IPS DF 4.7 (cell line): ENCODE data around the gene OR5K2.
A peak's percentile ranks its signal among the peaks of the same experiment; 100 is the strongest.

Experiments used
- DNase-seq: peaks from one replicate; pipeline ENCODE4 v3.0.0-alpha.2; 2013; ENCODE audit warnings: low spot score; ENCODE audit errors: extremely low read depth

Gene OR5K2

DNA sequence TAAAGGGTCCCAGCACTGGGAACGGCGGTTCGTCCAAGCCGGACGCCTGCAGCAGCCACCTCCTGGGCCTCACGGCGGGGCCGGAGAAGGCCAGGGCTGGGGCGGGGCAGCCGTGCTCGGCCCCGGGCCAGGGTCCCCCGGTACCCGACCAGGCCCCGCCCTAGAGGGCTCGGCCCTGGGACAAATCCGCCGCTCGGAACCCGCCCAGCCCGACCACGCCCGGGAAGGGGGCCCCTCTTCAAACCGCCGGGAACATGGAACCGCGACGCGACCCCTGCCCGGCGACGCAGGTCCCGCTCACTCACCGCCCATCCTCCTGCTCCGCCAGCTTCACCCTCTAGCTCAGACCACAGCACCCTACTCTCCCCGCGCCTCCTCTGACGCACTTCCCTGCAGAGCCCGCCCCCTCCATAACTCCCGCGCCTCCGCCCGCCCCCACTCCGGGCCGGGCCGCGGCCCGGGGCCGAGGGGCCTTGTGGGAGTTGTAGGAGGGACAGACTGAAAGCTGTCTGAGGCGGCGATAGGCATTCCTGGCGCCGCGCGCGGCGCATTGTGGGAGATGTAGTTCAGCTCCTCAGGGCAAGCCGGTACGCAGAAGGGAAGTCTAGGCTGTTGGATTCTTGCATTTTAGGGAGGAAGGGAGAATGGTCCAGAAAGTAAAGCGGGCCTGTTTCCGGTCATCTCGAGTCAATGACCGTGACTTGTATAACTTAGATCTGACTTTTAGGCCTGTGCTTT is 25.2 kb downstream of the OR5K2 start, which contains the start of gene CLDND1:
CLDND1 (minus strand) TSS at position 359 of the 738 bp plus-strand sequence. CDS start 1,478 bp downstream, outside the sequence.
- peak; percentile 75 for DNase-seq

DNA sequence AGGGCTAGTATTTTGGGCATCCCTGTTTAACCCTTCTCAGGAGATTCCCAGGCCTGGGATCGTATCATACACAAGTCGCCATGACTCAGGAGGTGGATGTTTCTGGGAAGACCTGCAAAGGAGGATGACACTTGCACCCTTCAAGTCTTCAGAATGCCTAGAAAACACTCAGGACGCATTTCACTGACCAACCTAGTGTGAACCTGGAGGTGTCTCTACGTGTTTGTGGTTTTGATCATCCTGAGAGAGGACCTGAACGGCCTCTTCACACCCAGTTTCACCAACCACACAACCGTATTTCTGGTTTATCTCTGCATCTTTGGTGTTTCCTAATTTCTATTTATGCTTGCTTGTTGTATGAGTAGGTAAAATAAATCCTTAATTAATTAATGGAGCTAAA is 28.0 kb downstream of the OR5K2 start:
- DNase-seq = no peak

DNA sequence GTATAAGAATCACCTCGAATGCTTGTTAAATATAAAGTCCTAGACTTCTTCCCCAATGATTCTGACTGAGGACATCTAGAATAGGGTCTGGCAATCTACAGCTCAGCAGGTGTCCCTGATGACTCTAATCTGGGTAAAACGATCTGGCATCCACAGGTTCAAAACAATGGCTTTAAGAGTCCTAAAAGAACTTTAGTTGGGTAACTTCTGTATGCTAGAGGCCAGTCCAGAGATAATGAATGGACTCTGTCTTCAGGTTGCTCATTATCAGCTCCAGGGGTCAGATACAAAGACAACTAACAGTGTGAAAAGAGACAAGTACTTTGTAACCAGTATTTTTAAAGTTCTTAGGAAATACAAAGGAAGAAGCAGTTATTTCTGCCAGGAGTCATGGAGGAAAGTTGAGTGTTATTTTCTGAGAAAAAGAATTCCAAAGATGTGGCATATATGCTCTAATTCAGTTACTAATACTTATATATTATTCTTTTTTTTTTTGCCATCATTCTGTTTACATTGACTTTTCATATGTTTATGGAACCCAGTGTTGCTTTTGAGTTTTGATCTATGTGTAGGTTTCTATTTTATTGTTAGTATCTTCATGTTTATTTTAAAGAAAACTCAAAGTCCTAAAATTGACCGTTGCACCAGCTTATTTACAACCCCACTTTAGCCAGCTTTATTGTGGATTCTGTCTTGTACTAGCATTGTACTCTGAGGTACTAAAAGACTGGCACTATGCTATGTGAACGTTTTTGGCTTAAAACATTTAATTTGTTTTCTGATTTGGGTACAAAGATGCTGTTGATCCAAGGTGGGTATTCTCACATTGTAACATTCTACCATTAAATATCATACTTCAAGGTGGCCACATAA is 31.2 kb downstream of the OR5K2 start:
- no peak for DNase-seq

DNA sequence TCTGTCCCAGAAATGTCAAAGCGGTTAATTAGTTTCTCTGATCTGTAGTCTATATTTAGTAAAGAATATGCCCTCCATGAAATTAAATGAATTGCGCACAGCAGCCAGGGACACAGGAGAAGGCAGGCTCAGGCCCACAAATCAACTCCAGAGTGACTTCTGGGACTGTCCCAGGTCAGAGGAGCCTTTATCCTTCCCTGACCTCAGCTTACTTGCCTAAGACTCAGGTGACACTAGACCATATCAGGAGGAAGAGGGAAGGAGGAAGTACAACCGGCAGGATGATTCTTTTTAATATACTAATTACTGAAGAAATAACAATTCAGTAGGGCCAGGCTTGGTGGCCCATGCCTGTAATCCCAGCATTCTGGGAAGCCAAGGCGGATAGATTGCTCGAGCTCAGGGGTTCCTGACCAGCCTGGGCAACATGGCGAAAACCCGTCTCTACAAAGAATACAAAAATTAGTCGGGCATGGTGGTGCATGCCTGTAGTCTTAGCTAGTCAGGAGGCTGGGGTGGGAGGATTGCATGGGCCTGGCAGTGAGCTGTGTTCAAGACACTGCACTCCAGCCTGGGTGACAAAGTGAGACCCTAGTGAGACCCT is 32.5 kb downstream of the OR5K2 start:
- no peak for DNase-seq

DNA sequence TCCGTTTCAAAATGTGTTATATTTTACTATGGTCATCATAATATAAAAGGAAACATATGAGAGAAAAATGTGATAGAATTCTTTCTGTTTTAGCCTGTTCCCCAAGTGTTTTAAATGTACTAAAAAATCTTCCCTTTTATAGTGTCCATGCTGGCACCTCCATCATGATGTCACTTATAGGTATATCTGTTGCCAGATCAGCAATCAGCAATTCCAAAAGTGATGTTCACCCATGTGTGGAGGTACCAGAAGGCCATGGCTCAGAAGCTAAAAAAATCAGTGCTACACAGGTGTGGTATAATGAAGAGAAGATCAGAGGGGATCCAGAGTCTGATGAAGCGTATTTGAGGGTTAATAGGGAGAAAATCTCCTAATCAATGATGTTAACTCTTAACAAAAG is 33.2 kb downstream of the OR5K2 start:
- DNase-seq = no peak

DNA sequence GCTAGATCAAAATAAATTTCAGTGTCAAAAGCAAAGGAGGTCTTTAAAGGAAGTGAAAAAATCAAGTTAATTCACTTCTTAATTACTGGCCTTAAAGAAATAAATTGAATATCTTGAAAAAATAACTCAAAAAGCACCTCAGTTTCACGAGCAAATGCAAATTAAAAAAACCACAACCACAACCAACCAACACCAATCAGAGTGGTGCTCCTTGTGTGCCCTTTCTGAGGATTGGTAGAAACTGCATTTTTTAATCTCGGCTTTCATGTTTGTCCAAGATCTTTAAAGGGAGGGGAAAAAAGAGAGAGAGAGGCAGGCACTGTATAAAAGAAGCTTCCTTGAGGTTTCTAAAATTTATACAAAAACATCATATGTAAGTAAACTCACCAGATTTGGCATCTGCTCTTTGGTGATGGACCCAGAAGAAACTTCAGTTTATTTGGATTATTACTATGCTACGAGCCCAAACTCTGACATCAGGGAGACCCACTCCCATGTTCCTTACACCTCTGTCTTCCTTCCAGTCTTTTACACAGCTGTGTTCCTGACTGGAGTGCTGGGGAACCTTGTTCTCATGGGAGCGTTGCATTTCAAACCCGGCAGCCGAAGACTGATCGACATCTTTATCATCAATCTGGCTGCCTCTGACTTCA is 34.3 kb downstream of the OR5K2 start, which contains the start of gene GPR15:
GPR15 (plus strand) TSS at position 357 of the 653 bp plus-strand sequence; CDS start at position 413, 56 bp downstream.
- no peak for DNase-seq

DNA sequence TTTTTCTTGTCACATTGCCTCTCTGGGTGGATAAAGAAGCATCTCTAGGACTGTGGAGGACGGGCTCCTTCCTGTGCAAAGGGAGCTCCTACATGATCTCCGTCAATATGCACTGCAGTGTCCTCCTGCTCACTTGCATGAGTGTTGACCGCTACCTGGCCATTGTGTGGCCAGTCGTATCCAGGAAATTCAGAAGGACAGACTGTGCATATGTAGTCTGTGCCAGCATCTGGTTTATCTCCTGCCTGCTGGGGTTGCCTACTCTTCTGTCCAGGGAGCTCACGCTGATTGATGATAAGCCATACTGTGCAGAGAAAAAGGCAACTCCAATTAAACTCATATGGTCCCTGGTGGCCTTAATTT is 34.8 kb downstream of the OR5K2 start:
- DNase-seq = no peak

DNA sequence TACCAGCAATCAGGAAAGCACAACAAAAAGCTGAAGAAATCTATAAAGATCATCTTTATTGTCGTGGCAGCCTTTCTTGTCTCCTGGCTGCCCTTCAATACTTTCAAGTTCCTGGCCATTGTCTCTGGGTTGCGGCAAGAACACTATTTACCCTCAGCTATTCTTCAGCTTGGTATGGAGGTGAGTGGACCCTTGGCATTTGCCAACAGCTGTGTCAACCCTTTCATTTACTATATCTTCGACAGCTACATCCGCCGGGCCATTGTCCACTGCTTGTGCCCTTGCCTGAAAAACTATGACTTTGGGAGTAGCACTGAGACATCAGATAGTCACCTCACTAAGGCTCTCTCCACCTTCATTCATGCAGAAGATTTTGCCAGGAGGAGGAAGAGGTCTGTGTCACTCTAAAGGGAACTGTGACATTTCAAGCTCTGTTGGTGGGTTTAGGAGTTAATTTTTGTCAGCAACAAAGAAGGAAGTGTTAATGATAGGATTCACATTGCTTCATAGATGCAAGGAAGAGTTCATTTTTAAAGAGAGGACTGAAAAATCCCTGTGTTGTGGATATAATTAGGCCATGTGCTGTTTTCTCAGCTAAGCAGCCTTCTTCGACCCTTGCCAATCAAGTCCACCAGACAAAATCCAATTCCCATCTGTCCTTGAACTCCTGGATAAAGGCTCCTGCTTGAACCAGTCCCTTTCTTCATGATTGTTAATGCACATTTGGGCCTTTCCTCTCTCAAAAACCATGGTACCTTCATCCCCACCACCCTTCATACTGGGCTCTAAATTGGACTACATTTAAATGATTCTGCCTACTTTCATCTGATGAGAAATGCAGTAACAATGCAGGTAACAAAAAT is 35.5 kb downstream of the OR5K2 start:
- DNase-seq = no peak

DNA sequence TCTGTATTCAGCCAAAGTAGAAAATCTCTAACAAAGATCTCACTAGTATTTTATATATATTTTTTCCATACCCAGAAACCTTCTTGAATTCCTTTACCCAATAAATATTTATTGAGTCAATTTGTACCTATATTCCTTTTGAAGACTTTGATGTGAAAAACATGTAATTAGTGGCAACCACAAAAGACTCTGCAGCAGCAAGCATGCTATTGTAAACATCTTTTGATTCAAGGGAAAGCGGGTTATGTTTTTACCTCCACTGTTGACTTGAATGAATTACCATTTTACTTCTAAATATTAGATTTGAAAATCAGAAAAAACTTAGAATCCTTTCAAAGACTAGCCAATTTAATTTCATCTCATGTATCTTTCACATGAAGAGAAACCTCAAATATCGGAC is 36.7 kb downstream of the OR5K2 start:
- DNase-seq = no peak

DNA sequence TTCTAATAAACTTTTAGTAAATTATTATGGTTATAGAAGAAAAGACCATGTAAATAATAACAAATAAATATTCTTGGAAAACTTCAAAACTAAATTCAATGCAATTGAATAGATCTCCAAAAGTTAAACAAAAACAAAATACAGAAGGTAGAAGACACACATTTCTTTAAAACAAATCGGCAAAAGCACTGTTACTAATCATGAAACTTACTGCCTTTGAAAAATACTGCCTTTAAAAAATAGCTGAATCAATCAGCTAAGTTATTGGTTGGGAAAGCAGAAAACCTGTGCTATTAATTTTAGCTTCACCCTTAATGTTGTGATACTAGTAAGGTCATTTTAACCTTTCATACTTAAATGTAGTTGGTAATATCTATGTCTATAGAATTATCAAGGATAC is 37.3 kb downstream of the OR5K2 start:
- DNase-seq = no peak

DNA sequence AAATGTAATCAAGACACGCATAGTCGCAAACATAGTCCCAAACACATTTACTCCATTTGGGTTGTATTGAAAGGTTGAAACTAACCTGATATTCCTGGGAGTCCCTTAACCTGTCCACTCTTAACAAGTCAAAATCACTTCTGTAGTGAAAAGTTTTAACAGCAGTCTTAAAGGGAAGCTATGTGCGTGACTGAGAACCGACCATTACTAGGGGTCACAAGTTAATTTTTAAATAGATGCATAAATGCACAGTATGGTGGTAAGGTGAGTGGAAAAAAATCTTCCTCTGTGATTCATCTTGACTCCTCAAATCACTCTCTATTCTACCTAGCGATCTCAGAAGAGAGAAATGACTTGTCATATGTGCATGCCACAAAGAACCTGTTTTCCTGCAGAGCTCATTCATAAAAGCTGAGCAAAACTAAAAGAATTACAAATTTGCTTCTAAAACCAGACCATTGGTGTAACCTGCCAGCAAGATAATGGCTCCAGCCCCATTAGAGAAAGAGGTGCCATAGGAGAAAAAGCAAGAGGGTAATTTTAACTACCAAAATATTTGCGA is 39.1 kb downstream of the OR5K2 start:
- DNase-seq = no peak

DNA sequence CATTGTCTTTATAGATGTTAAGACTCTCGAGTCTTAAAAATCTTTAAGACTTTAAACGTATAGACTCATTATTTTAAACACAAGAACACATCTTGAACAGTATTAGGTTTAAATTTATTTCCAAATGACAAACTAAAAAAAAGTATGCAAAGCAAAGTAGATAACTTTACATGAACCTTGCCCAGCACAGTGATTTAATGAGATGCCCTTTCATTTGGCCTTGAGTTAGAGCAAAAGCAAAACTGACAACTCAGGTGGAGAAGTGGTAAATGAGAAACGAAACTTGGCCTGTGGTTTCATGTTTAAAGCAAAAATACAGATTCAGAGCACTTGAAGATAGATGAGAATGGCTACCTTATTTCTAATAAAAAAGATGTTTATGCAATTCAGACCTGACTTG is 42.9 kb downstream of the OR5K2 start:
- no peak for DNase-seq

DNA sequence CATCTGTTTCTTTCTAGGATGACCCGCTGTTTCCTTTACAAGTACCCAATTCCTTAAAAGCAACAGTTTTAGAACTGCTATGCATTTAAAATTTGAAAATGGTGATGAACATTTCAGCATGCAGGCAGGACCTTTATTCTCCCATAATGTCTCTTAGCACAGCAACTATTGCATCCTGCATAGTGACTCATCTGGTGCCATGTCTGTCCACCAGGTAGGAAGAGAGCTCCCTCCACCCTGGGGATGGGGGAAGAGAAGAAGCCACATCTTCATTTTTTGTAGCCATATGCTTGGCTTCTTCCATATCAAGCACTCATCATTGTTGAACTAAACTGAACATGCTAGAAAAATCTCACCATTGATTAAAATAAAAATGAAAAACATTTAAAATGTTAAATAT is 44.2 kb downstream of the OR5K2 start:
- no peak for DNase-seq

DNA sequence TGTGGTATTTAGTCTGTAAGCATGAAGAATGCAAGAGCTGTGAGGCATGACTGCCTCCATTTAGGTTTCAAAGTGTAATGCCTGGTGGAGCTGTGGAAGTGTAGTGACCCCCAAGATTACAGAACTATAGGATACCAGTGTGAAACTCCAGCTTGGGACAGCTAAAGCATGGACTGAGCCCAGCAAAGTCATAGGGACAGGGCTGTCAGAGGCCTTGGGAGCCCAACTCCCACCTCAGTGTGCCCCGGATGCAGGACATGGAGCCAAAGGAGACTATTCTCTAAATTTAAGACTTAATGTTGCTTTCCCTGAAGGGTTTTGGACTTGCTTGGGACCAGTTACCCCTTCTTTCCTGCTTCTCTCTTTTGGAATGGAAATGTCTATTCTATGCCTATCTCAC is 45.1 kb downstream of the OR5K2 start:
- no peak for DNase-seq

DNA sequence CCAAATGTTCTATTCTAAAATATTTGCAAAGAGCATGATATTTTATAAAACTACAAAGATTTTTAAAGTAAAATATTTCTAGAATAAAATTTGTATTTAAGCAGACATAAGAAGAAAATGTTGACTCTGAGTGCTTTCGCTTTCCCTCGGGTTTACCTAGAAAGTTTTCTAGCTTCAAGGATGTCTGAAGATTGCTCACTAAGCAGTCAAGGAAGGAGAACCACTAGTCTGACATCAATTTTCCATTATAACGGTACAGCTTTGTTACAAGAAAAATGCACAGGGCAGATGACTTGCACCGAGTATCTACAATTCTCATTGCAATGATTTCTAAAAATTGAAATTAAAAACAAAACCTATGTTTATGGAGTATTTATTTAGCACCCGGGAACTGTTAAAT is 48.5 kb downstream of the OR5K2 start:
- no peak for DNase-seq
